Hindlimb muscle (tissue), 1 donor: ENCODE measurements around the gene VIL1. TPM values are rescaled to one million over a fixed set of nuclear protein-coding genes. Genes with fewer than 3 reads are reported as not detected.

ENCODE experiments used
- DNase-seq: peaks from one replicate; pipeline ENCODE4 v3.0.0-alpha.2; 2013
- polyA plus RNA-seq: library from polyadenylated mRNA; unstranded; fragments of 120-200 nt; gene quantifications from one replicate; pipeline ENCODE4 v1.2.1, GENCODE V29; 2013; ENCODE audit not compliant: insufficient read length

Gene VIL1
- polyA plus RNA-seq, 1 donor, result 0.09 TPM

- no peak for DNase-seq
Measured at GRCh38 chr2:218395456-218395825, 23.5 kb upstream of the VIL1 start.

DNA sequence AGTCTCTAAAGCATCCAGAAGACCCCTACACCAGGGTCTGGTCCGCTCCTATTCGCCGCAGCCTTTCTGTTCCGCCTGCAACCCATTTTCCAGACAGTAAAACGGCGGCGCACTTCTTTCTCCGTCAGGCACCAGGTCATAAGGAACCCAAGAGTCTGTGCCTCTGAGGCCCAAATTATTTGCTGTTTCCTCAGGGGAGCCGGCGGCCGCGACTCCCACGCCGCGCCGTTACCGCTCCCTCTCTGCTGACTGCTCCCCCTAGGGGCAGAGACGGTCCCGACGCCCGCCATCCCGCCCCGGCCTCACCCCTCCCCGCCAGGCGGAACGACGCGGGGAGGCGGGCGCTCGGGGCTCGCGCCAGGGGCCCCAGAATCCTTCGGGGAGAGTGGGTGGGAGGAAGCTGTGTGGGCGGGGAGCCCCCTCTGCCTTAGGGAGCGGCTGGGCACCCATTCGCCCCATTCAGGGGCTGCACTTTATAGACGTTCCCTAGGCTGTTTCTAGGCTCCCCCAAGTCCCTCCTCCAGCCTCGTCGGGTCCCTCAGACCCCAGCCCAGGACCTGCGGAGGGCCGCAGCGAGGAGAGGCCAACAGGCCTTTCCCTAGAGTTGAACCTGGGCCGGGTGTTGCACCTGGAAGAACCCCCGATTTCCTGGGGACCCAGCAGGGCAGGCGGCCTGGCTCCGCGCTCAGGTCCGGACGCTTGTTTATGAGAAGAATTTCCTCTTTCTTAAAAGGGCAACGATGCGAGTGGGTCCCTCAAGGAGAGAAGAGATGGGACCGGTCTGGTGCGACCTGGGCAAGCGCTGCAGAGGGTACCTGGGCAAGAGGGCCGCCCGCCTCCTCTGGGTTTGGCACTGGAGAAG is 22.9 kb upstream of the VIL1 start:
- DNase-seq, result peak; percentile 91

GRCh38 chr2:218396688-218397462 is 22.0 kb upstream of the VIL1 start:
- DNase-seq, result peak; percentile 56

DNA sequence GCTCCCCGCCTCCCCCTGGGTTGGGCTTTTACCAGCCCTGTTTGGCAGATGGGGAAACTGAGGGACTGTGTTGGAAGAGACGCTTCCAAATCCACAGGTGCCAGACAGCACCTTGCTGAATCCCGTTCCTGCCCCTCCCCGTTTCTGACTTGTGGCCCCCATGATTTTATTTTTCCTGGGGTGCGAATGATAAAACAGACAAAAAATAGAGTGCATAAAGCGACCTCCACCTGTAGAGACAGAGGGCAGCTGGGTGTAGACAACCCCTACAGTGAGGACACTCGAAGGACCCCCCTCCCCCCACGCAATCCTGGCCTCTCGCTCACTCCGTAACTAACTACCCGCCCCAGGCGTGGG is 21.5 kb upstream of the VIL1 start:
- DNase-seq, result no peak

DNA sequence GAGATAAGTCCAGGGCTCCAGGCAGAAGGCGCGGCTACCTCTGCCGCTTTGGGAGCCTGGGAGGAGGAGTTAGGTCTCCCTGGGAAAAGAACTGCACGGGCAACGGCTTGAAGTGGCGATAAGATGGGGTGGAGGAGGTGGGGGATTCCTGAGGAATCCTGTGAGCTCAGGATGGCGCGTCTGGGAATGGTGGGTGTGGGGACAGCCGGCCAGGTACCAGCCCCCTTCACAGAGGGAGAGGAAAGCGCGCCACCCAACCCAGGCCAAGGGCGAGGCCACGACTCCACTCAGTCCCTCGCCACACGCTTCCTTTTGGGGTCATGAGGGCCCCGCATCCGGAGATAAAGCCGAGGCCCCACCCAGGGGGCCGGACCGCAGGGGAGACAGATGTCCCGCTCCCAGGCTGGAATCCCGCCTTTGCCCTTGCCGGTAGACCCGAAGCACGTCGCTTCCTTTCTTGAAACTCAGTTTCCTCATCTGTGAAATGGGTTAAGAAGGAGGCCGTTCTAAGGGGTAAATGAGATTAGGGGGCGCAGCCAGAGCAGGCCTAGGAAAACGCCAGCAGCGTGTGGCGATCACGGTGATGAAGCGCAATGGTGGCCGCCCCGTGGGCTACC is 21.0 kb upstream of the VIL1 start:
- peak; percentile 42 for DNase-seq

- peak; percentile 87 for DNase-seq
Measured at GRCh38 chr2:218398437-218399390, 20.2 kb upstream of the VIL1 start.

DNA sequence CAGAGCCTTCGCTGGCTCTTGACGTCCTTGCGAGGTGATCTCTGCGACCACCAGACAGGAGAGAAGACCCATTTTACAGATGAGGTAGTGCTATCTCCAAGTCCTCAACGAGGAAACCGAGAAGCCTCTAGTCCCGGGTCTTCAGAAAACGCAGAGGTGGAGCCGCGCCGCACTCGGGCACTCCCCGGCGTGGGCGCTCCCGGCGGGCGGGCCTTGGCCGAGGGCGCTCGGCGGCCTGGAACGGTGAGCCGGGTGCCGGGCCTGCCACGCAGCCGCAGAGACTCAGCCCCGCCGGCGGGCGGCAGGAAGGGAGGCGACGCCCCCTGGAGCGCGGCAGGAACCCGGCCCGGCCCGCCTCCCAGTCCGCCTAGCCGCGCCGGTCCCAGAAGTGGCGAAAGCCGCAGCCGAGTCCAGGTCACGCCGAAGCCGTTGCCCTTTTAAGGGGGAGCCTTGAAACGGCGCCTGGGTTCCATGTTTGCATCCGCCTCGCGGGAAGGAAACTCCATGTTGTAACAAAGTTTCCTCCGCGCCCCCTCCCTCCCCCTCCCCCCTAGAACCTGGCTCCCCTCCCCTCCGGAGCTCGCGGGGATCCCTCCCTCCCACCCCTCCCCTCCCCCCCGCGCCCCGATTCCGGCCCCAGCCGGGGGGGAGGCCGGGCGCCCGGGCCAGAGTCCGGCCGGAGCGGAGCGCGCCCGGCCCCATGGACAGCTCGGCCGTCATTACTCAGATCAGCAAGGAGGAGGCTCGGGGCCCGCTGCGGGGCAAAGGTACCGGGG is 19.3 kb upstream of the VIL1 start, which contains the start of gene CTDSP1:
Gene CTDSP1 (plus strand): TSS at position 478 of the 776 bp plus-strand sequence. CDS start 223 bp downstream, at position 701.
- DNase-seq, result peak; percentile 99

DNA sequence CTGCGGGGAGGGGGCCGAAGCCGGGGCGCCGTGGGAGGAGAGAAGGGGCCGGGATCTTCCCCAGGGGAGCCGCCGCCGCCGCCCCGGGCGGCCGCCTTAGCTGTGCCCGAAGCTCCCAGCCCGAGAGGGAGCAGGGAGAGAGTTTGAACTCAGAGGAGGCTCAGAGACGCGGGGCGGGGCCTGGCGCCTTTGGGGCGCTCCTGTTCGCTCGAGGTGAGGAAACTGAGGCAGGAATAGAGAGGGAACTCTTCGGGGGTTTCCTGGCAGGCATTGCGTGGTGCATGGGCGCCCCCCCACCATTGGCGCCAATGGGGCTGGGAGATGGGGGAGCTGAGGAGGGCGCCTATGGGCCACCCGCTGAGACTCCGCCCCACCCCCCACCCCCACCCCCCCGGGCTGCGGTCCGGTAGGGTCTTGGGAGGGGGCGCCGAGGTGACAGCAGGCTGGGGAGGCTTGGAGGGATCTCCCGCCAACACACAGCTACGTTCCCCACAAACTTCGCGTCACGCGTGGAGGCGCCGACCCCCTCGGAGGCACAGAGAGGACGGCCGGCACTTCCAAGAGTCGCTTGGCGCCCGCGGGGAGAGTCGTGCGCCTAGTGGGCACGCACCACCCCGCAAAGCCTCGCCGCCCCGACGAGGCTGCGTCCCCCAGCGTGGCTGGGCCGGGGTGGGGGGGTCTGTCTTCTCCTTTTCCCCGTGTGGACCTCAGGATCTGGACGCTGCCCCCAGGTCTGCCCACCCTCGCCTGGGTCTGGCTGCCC is 18.6 kb upstream of the VIL1 start:
- peak; percentile 31 for DNase-seq

DNA sequence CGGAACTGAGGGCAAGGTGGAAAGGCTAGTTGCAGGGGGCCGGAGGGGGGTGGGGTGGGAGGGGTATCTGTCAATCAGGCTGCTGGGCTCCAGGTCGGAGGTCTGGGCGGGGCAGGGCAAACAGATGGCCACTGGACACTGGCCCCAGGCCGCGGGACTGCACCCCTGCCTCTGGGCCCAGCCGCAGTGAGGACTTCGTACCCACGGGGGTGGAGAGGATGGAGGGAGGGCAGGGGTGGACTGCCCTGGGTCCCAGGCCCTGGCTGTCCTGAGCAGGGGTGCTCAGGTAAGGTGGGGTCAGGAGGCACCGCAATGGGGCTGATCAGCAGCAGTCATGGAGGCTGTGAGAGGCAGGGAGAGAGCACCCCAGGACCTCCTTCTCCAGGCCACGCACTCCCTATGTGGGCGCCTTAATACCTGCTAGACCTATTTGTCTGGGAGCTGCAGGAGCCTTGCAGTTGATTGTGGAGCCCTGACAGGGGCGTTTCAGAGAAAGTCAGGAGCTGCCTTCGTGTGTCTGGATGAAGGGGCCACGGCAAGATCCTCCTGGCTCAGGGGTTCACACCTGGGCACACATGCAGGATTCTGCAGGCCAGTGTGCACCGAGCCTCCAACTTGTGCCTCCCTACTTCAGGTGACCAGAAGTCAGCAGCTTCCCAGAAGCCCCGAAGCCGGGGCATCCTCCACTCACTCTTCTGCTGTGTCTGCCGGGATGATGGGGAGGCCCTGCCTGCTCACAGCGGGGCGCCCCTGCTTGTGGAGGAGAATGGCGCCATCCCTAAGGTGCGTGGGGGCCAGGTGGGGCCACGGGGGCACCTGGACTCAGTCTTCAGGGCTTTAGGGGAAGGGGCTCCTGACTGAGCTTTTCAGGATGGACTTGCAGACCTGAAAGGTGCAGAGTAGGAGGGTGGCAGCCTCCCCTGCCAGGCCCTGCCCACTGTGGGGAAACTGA is 17.7 kb upstream of the VIL1 start:
- no peak for DNase-seq

DNA sequence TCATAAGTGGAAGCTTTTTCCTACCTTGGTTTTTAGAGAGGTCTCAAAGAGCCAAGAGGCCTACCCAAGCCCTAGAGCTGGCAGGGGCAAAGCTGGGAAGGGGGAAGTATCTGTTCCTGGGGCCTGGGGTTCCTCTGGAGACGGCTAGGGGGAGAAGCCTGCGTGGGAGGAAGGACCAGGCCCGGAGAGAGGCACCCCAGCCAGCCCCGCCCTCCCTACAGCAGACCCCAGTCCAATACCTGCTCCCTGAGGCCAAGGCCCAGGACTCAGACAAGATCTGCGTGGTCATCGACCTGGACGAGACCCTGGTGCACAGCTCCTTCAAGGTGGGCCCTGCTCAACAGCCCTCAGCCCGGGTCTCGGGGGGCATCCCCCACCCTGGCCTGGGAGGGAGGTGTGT is 17.0 kb upstream of the VIL1 start:
- DNase-seq, result no peak

DNA sequence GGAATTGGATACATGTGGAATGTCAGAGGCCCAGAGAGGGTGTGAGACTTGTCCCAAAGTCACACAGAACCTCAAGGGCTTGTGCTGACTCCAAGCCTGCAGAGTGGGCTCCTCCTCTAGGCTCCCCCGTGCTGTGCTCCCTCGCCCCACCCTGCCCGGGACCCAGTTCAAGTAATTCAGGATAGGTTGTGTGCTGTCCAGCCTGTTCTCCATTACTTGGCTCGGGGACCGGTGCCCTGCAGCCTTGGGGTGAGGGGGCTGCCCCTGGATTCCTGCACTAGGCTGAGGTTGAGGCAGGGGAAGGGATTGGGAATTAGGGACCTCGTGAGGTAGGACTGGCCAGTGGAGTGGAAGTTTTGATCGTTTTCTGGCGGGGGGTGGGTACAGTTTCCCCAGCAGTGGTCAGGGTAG is 16.4 kb upstream of the VIL1 start:
- DNase-seq, result no peak

- DNase-seq, result no peak
Measured at GRCh38 chr2:218402911-218403411, 16.0 kb upstream of the VIL1 start.

DNA sequence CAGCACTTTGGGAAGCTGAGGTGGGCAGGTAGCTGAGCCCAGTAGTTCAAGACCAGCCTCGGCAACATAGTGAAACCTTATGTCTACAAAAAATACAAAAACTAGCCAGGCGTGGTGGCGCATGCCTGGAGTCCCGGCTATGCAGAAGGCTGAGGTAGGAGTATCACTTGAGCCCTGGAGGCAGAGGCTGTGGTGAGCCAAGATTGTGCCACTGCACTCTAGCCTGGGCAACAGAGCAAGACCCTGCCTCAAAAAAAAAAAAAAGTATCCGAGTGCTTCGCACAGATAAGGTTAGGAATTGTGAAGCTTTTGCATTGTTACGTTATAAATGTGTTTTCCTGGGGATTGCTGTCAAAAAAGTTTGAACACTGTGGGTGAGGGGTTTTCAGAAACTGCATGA is 15.1 kb upstream of the VIL1 start:
- DNase-seq, result no peak

DNA sequence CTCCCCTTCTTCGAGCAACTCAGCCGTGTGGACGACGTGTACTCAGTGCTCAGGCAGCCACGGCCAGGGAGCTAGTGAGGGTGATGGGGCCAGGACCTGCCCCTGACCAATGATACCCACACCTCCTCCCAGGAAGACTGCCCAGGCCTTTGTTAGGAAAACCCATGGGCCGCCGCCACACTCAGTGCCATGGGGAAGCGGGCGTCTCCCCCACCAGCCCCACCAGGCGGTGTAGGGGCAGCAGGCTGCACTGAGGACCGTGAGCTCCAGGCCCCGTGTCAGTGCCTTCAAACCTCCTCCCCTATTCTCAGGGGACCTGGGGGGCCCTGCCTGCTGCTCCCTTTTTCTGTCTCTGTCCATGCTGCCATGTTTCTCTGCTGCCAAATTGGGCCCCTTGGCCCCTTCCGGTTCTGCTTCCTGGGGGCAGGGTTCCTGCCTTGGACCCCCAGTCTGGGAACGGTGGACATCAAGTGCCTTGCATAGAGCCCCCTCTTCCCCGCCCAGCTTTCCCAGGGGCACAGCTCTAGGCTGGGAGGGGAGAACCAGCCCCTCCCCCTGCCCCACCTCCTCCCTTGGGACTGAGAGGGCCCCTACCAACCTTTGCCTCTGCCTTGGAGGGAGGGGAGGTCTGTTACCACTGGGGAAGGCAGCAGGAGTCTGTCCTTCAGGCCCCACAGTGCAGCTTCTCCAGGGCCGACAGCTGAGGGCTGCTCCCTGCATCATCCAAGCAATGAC is 14.4 kb upstream of the VIL1 start:
- DNase-seq, result no peak

GRCh38 chr2:218405086-218405745 is 13.7 kb upstream of the VIL1 start:
- no peak for DNase-seq

- peak; percentile 45 for DNase-seq
Measured at GRCh38 chr2:218405746-218406208, 13.1 kb upstream of the VIL1 start.

- DNase-seq, result peak; percentile 90
Measured at GRCh38 chr2:218406209-218406948, 12.5 kb upstream of the VIL1 start.
